ENCODE measurements around the gene TGFB1I1.

Gene TGFB1I1

GRCh38 chr16:31452631-31453106 lies 19.3 kb upstream of the TGFB1I1 start:
- no peaks in the 10 kb centered on the region for H3K9me3 ChIP-seq (ENCODE audit: control insufficient read depth, low read length)
- H3K4me1 ChIP-seq (ENCODE audit: control insufficient read depth, insufficient read depth, low read length, poor library complexity, severe bottlenecking): peaks cover 41% of the 10 kb centered on the region
- no peak overlapping the region for H3K4me3 ChIP-seq (ENCODE audit: extremely low read depth, insufficient read depth, low read length, poor library complexity, severe bottlenecking)
- peaks cover 20% of the 10 kb centered on the region for H3K36me3 ChIP-seq (ENCODE audit: control insufficient read depth, insufficient read depth, low read length)
- peak overlapping the region; percentile 83 for H3K27ac ChIP-seq (ENCODE audit: low read depth, low read length, severe bottlenecking)
- WGBS, 2 experiments (ENCODE audit: insufficient coverage in 2 of 2): no CpG with 5 or more reads among the region's 3 CpGs

- 38 to 49% methylated on average over 13 to 14 of the region's 20 CpGs for WGBS, 2 experiments (ENCODE audit: insufficient coverage in 2 of 2)
- H3K36me3 ChIP-seq (ENCODE audit: control insufficient read depth, insufficient read depth, low read length): peaks cover 23% of the 10 kb centered on the region
- H3K4me3 ChIP-seq (ENCODE audit: extremely low read depth, insufficient read depth, low read length, poor library complexity, severe bottlenecking): no peak overlapping the region
- H3K27ac ChIP-seq (ENCODE audit: low read depth, low read length, severe bottlenecking): peak overlapping the region; percentile 83
- H3K4me1 ChIP-seq (ENCODE audit: control insufficient read depth, insufficient read depth, low read length, poor library complexity, severe bottlenecking): peaks cover 44% of the 10 kb centered on the region
- no peaks in the 10 kb centered on the region for H3K9me3 ChIP-seq (ENCODE audit: control insufficient read depth, low read length)
These were observed 18.4 kb upstream of the TGFB1I1 start for GRCh38 chr16:31453255-31454204.

- Histone ChIP-seq H3K27ac (ENCODE audit: low read depth, low read length, severe bottlenecking) (no peak overlapping the region), H3K36me3 (ENCODE audit: control insufficient read depth, insufficient read depth, low read length) (peaks cover 23% of the 10 kb centered on the region), H3K4me1 (ENCODE audit: control insufficient read depth, insufficient read depth, low read length, poor library complexity, severe bottlenecking) (peaks cover 44% of the 10 kb centered on the region), H3K9me3 (ENCODE audit: control insufficient read depth, low read length) (no peaks in the 10 kb centered on the region), H3K4me3 (ENCODE audit: extremely low read depth, insufficient read depth, low read length, poor library complexity, severe bottlenecking) (no peak overlapping the region)
- 84 to 89% methylated on average over 13 to 14 of the region's 17 CpGs for WGBS, 2 experiments (ENCODE audit: insufficient coverage in 2 of 2)
These were observed 16.2 kb upstream of the TGFB1I1 start for GRCh38 chr16:31455601-31456314.

GRCh38 chr16:31456988-31457360 lies 15.0 kb upstream of the TGFB1I1 start:
- no peak overlapping the region for H3K27ac ChIP-seq (ENCODE audit: low read depth, low read length, severe bottlenecking)

GRCh38 chr16:31458073-31458843 lies 13.7 kb upstream of the TGFB1I1 start:
- peaks cover 30% of the 10 kb centered on the region for H3K36me3 ChIP-seq (ENCODE audit: control insufficient read depth, insufficient read depth, low read length)
- 3 to 4% methylated on average over 30 to 40 of the region's 42 CpGs for WGBS, 2 experiments (ENCODE audit: insufficient coverage in 2 of 2)
- peak overlapping the region; percentile 88 for H3K4me3 ChIP-seq (ENCODE audit: extremely low read depth, insufficient read depth, low read length, poor library complexity, severe bottlenecking)

More at GRCh38 chr16:31456988-31457360, 15.0 kb upstream of the TGFB1I1 start:
- Histone ChIP-seq H3K9me3 (ENCODE audit: control insufficient read depth, low read length) (no peaks in the 10 kb centered on the region), H3K4me3 (ENCODE audit: extremely low read depth, insufficient read depth, low read length, poor library complexity, severe bottlenecking) (peak overlapping the region; percentile 88), H3K4me1 (ENCODE audit: control insufficient read depth, insufficient read depth, low read length, poor library complexity, severe bottlenecking) (peaks cover 41% of the 10 kb centered on the region), H3K36me3 (ENCODE audit: control insufficient read depth, insufficient read depth, low read length) (peaks cover 23% of the 10 kb centered on the region)
- 83 to 87% methylated on average over 1 to 4 of the region's 8 CpGs for WGBS, 2 experiments (ENCODE audit: insufficient coverage in 2 of 2)

GRCh38 chr16:31458844-31459686 lies 12.9 kb upstream of the TGFB1I1 start, which contains the start of gene ARMC5:
TSS of gene ARMC5 (plus strand) at chr16:31459501. CDS start at chr16:31459525, 24 bp downstream.
- Histone ChIP-seq H3K4me3 (ENCODE audit: extremely low read depth, insufficient read depth, low read length, poor library complexity, severe bottlenecking) (peak within 1 kb of the TSS; percentile 88), H3K4me1 (ENCODE audit: control insufficient read depth, insufficient read depth, low read length, poor library complexity, severe bottlenecking) (peaks cover 23% of the 10 kb centered on the region), H3K36me3 (ENCODE audit: control insufficient read depth, insufficient read depth, low read length) (peaks cover 34% of the 10 kb centered on the region), H3K27ac (ENCODE audit: low read depth, low read length, severe bottlenecking) (peak within 1 kb of the TSS; percentile 99), H3K9me3 (ENCODE audit: control insufficient read depth, low read length) (no peaks in the 10 kb centered on the region)
- WGBS, 2 experiments (ENCODE audit: insufficient coverage in 2 of 2): 0% methylated on average over 77 to 78 of the region's 91 CpGs

More at GRCh38 chr16:31458073-31458843, 13.7 kb upstream of the TGFB1I1 start:
- Histone ChIP-seq H3K9me3 (ENCODE audit: control insufficient read depth, low read length) (no peaks in the 10 kb centered on the region), H3K27ac (ENCODE audit: low read depth, low read length, severe bottlenecking) (peak overlapping the region; percentile 99), H3K4me1 (ENCODE audit: control insufficient read depth, insufficient read depth, low read length, poor library complexity, severe bottlenecking) (peaks cover 30% of the 10 kb centered on the region)

- no peaks in the 10 kb centered on the region for H3K9me3 ChIP-seq (ENCODE audit: control insufficient read depth, low read length)
- H3K4me3 ChIP-seq (ENCODE audit: extremely low read depth, insufficient read depth, low read length, poor library complexity, severe bottlenecking): peak overlapping the region; percentile 88
- peaks cover 16% of the 10 kb centered on the region for H3K4me1 ChIP-seq (ENCODE audit: control insufficient read depth, insufficient read depth, low read length, poor library complexity, severe bottlenecking)
- H3K36me3 ChIP-seq (ENCODE audit: control insufficient read depth, insufficient read depth, low read length): peaks cover 42% of the 10 kb centered on the region
- 7 to 8% methylated on average over 38 to 40 of the region's 61 CpGs for WGBS, 2 experiments (ENCODE audit: insufficient coverage in 2 of 2)
- H3K27ac ChIP-seq (ENCODE audit: low read depth, low read length, severe bottlenecking): peak overlapping the region; percentile 99
These were observed 12.0 kb upstream of the TGFB1I1 start for GRCh38 chr16:31459687-31460581.

GRCh38 chr16:31460582-31461002 lies 11.4 kb upstream of the TGFB1I1 start:
- H3K4me1 ChIP-seq (ENCODE audit: control insufficient read depth, insufficient read depth, low read length, poor library complexity, severe bottlenecking): peaks cover 16% of the 10 kb centered on the region
- H3K9me3 ChIP-seq (ENCODE audit: control insufficient read depth, low read length): no peaks in the 10 kb centered on the region
- peak overlapping the region; percentile 44 for H3K4me3 ChIP-seq (ENCODE audit: extremely low read depth, insufficient read depth, low read length, poor library complexity, severe bottlenecking)
- H3K27ac ChIP-seq (ENCODE audit: low read depth, low read length, severe bottlenecking): peak overlapping the region; percentile 99
- 86% methylated on average over 3 of the region's 8 CpGs for WGBS, 2 experiments (ENCODE audit: insufficient coverage in 2 of 2)
- peaks cover 46% of the 10 kb centered on the region for H3K36me3 ChIP-seq (ENCODE audit: control insufficient read depth, insufficient read depth, low read length)

Data from mesodermal cell (in vitro differentiated cells).